ENCODE measurements around the gene FTH1. TPM values are rescaled to one million over a fixed set of nuclear protein-coding genes. Genes with fewer than 3 reads are reported as not detected.

The FTH1 gene
- total and polyA plus RNA-seq, 2 of the 13 experiments (the other 11 are each of a cell fraction or from before 2014, with no cell fraction given) = 607 to 760 TPM

GRCh38 chr11:61963016-61963281 is 4.5 kb downstream of the FTH1 start (continued):
- TF ChIP-seq CCAR2 (optimal IDR thresholded peaks at IDR 0.05; ENCODE audit: low read depth, low read length) = no peak
- no peak for TF ChIP-seq ZNF782 (CRISPR knock-in tag; IDR thresholded peaks at IDR 0.05; ENCODE audit: borderline replicate concordance)
- 0 out of 2 replicates have a peak, but pooled peaks have one; percentile 11 for TF ChIP-seq ZNF878 (CRISPR knock-in tag; IDR thresholded peaks at IDR 0.05)
- TF ChIP-seq, protein P1, sequence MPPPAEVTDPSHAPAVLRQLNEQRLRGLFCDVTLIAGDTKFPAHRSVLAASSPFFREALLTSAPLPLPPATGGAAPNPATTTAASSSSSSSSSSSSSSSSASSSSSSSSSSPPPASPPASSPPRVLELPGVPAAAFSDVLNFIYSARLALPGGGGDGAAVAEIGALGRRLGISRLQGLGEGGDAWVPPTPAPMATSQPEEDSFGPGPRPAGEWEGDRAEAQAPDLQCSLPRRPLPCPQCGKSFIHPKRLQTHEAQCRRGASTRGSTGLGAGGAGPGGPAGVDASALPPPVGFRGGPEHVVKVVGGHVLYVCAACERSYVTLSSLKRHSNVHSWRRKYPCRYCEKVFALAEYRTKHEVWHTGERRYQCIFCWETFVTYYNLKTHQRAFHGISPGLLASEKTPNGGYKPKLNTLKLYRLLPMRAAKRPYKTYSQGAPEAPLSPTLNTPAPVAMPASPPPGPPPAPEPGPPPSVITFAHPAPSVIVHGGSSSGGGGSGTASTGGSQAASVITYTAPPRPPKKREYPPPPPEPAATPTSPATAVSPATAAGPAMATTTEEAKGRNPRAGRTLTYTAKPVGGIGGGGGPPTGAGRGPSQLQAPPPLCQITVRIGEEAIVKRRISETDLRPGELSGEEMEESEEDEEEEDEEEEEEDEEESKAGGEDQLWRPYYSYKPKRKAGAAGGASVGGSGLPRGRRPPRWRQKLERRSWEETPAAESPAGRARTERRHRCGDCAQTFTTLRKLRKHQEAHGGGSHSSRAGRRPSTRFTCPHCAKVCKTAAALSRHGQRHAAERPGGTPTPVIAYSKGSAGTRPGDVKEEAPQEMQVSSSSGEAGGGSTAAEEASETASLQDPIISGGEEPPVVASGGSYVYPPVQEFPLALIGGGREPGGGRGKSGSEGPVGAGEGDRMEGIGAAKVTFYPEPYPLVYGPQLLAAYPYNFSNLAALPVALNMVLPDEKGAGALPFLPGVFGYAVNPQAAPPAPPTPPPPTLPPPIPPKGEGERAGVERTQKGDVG (CRISPR knock-in tag; IDR thresholded peaks at IDR 0.05; ENCODE audit: borderline replicate concordance) = no peak
- peak; percentile 42 for TF ChIP-seq RAD21 (CRISPR knock-in tag; IDR thresholded peaks at IDR 0.05)
- TF ChIP-seq, protein P2, sequence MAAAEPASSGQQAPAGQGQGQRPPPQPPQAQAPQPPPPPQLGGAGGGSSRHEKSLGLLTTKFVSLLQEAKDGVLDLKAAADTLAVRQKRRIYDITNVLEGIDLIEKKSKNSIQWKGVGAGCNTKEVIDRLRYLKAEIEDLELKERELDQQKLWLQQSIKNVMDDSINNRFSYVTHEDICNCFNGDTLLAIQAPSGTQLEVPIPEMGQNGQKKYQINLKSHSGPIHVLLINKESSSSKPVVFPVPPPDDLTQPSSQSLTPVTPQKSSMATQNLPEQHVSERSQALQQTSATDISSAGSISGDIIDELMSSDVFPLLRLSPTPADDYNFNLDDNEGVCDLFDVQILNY (CRISPR knock-in tag; conservative IDR thresholded peaks at IDR 0.05) = no peak
- TF ChIP-seq HIC2 (CRISPR knock-in tag; IDR thresholded peaks at IDR 0.05; ENCODE audit: low read depth) = no peak
- TF ChIP-seq HOXD1 (CRISPR knock-in tag; IDR thresholded peaks at IDR 0.05) = no peak
- no peak for TF ChIP-seq MED8 (CRISPR knock-in tag; IDR thresholded peaks at IDR 0.05; ENCODE audit: insufficient replicate concordance)
- no peak for TF ChIP-seq TAF15 (IDR thresholded peaks at IDR 0.05; ENCODE audit: low read depth, low read length, poor library complexity, severe bottlenecking)
- TF ChIP-seq, protein P3, sequence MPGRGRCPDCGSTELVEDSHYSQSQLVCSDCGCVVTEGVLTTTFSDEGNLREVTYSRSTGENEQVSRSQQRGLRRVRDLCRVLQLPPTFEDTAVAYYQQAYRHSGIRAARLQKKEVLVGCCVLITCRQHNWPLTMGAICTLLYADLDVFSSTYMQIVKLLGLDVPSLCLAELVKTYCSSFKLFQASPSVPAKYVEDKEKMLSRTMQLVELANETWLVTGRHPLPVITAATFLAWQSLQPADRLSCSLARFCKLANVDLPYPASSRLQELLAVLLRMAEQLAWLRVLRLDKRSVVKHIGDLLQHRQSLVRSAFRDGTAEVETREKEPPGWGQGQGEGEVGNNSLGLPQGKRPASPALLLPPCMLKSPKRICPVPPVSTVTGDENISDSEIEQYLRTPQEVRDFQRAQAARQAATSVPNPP (CRISPR knock-in tag; IDR thresholded peaks at IDR 0.05) = 0 out of 2 replicates have a peak, but pooled peaks have one; percentile 55
- no peak for TF ChIP-seq ZNF260 (CRISPR knock-in tag; IDR thresholded peaks at IDR 0.05; ENCODE audit: borderline replicate concordance, low read depth)
- peak; percentile 72; the same call in 1 of the 2 replicates for TF ChIP-seq POLR2AphosphoS2 (IDR thresholded peaks at IDR 0.05; ENCODE audit: low read depth, low read length)
- TF ChIP-seq, protein P4, sequence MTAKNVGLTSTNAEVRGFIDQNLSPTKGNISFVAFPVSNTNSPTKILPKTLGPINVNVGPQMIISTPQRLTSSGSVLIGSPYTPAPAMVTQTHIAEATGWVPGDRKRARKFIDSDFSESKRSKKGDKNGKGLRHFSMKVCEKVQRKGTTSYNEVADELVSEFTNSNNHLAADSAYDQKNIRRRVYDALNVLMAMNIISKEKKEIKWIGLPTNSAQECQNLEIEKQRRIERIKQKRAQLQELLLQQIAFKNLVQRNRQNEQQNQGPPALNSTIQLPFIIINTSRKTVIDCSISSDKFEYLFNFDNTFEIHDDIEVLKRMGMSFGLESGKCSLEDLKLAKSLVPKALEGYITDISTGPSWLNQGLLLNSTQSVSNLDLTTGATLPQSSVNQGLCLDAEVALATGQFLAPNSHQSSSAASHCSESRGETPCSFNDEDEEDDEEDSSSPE (CRISPR knock-in tag; IDR thresholded peaks at IDR 0.05) = no peak
- no peak for TF ChIP-seq ZNF160 (CRISPR knock-in tag; IDR thresholded peaks at IDR 0.05)
- no peak for TF ChIP-seq ZNF17 (CRISPR knock-in tag; IDR thresholded peaks at IDR 0.05)
- TF ChIP-seq AGO2 (optimal IDR thresholded peaks at IDR 0.05; ENCODE audit: low read depth, low read length) = peak; percentile 65
- TF ChIP-seq AGO1 (IDR thresholded peaks at IDR 0.05; ENCODE audit: low read depth, low read length, poor library complexity, severe bottlenecking) = peak; percentile 40
- TF ChIP-seq, protein P5, sequence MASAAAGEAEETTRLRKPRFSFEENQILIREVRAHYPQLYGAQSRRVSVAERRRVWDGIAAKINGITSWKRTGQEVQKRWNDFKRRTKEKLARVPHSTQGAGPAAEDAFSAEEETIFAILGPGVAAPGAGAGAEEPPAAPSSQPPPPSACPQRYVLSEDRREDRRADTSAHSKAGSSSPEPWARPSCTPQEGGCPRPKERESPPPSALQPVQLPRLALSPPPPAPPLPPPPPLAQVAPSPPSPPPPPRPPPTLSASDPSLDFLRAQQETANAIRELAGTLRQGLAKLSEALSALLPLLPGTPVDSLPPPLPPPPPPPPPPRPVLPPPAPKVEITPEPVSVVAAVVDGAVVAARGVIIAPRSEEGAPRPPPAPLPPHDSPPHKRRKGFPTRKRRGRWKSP (CRISPR knock-in tag; IDR thresholded peaks at IDR 0.05) = no peak
- 0 out of 2 replicates have a peak, but pooled peaks have one; percentile 29 for TF ChIP-seq DR1 (CRISPR knock-in tag; IDR thresholded peaks at IDR 0.05)

Data from HepG2 (cell line).